K562 (cell line): ENCODE results near the gene C2CD2L. TPM values are rescaled to one million over a fixed set of nuclear protein-coding genes. Genes with fewer than 3 reads are reported as not detected.

Experiments
- CEBPB ChIP-seq: fragments of 450-650 bp; IDR thresholded peaks from 2 replicates; pipeline ENCODE4 v1.6.1; 2016; ENCODE audit warnings: missing genetic modification characterization, missing compliant biosample characterization
- CHD1 ChIP-seq: fragments of 200-600 bp; sonication (generic); IDR thresholded peaks from one replicate; pipeline ENCODE4 v1.6.1; 2012; ENCODE audit warnings: mild to moderate bottlenecking, moderate library complexity, low read length, inconsistent platforms
- E2F6 ChIP-seq, 2 experiments: IDR thresholded peaks; 2 replicates each; pipeline ENCODE4 v1.6.1; 2011; ENCODE audit warnings: borderline replicate concordance in 1 of 2, control low read depth in 1 of 2, low read depth in 1 of 2, low read length in 1 of 2, mild to moderate bottlenecking in 1 of 2, mixed read lengths in 1 of 2, moderate library complexity in 1 of 2; ENCODE audit not compliant: insufficient read depth in 1 of 2, insufficient read length in 1 of 2, poor library complexity in 1 of 2, severe bottlenecking in 1 of 2; ENCODE audit errors: extremely low read depth in 1 of 2
- ESRRB ChIP-seq: fragments of 250-450 bp; sonication (Bioruptor Pico); IDR thresholded peaks from 2 replicates; pipeline ENCODE4 v1.5.0; 2020; ENCODE audit warnings: mild to moderate bottlenecking, moderate library complexity, borderline replicate concordance
- GATA2 ChIP-seq: sonication (generic); formaldehyde crosslinking; IDR thresholded peaks from 2 replicates; pipeline ENCODE4 v1.4.0; 2020; ENCODE audit warnings: mild to moderate bottlenecking, missing genetic modification reagents
- HBP1 ChIP-seq: fragments of 450-650 bp; formaldehyde crosslinking; IDR thresholded peaks from 2 replicates; pipeline ENCODE4 v1.4.0; 2022; ENCODE audit warnings: missing genetic modification characterization
- PHB2 ChIP-seq: fragments of 450-650 bp; IDR thresholded peaks from 2 replicates; pipeline ENCODE4 v1.6.1; 2017; ENCODE audit warnings: low read depth
- PHF21A ChIP-seq: fragments of 450-650 bp; IDR thresholded peaks from 2 replicates; pipeline ENCODE4 v1.6.1; 2017; ENCODE audit warnings: low read depth, borderline replicate concordance
- PHTF2 ChIP-seq: fragments of 250-450 bp; sonication (Bioruptor Pico); IDR thresholded peaks from 2 replicates; pipeline ENCODE4 v1.5.0; 2021; ENCODE audit warnings: mild to moderate bottlenecking
- THAP12 ChIP-seq: fragments of 250-450 bp; sonication (Bioruptor Pico); IDR thresholded peaks from 2 replicates; pipeline ENCODE4 v1.9.0; 2021; ENCODE audit warnings: mild to moderate bottlenecking, inconsistent platforms
- ZBTB11 ChIP-seq, 3 experiments: fragments of 200-800 bp in 1 of 3; fragments of 250-450 bp in 1 of 3; fragments of 450-650 bp in 1 of 3; sonication (Bioruptor Pico) in 1 of 3; sonication (Bioruptor generic) in 1 of 3; formaldehyde crosslinking in 1 of 3; IDR thresholded peaks; 2 replicates each; pipeline versions ENCODE4 v1.6.1 to v1.8.0; 2016 to 2022; ENCODE audit warnings: mild to moderate bottlenecking in 2 of 3, missing genetic modification characterization in 2 of 3, missing compliant biosample characterization in 1 of 3, moderate library complexity in 1 of 3
- ZBTB34 ChIP-seq: fragments of 250-450 bp; sonication (Bioruptor Pico); IDR thresholded peaks from 2 replicates; pipeline ENCODE4 v1.8.0; 2021; ENCODE audit warnings: mild to moderate bottlenecking, moderate library complexity
- ZNF217 ChIP-seq: sonication (generic); formaldehyde crosslinking; IDR thresholded peaks from 2 replicates; pipeline ENCODE4 v1.8.0; 2022; ENCODE audit warnings: mild to moderate bottlenecking, missing genetic modification reagents
- ZNF232 ChIP-seq: sonication (generic); formaldehyde crosslinking; IDR thresholded peaks from 2 replicates; pipeline ENCODE4 v1.8.0; 2022; ENCODE audit warnings: mild to moderate bottlenecking, missing genetic modification reagents
- ZNF263 ChIP-seq: sonication (generic); formaldehyde crosslinking; IDR thresholded peaks from 2 replicates; pipeline ENCODE4 v1.8.0; 2022; ENCODE audit warnings: mild to moderate bottlenecking, missing genetic modification reagents, borderline replicate concordance
- ZNF311 ChIP-seq: fragments of 250-450 bp; sonication (Bioruptor Pico); IDR thresholded peaks from 2 replicates; pipeline ENCODE4 v1.4.0; 2020; ENCODE audit warnings: mild to moderate bottlenecking, moderate library complexity
- ZNF436 ChIP-seq: fragments of 250-450, 450-650 bp; sonication (Bioruptor Pico); formaldehyde crosslinking; IDR thresholded peaks from 2 replicates; pipeline ENCODE4 v1.7.0; 2020; ENCODE audit warnings: mild to moderate bottlenecking
- polyA plus RNA-seq, 8 experiments: library from polyadenylated mRNA; depleted of rRNA in 4 of 8; stranded (reverse) in 5 of 8; unstranded in 3 of 8; fragments of >200 nt; fragmentation: Nextera tagmentation in 2 of 8; fragmentation: Illumina TruSeq in 1 of 8; extraction: Ambion mirVana in 2 of 8; extraction: Trizol in 1 of 8; gene quantifications; 2 replicates each; pipeline versions ENCODE4 v1.2.1 to v1.2.3, GENCODE V29; 2011 to 2014; ENCODE audit warnings: inconsistent platforms in 1 of 8, missing spikeins in 1 of 8
- total RNA-seq, 7 experiments: library from RNA; depleted of rRNA in 6 of 7; stranded (reverse); fragments of >200 nt in 6 of 7; fragmentation: Illumina TruSeq in 2 of 7; extraction: Trizol in 2 of 7; gene quantifications; 2 replicates each; pipeline versions ENCODE4 v1.2.1 to v1.2.3, GENCODE V29; 2011 to 2021; ENCODE audit warnings: low replicate concordance in 1 of 7

C2CD2L gene
- total and polyA plus RNA-seq, 9 of the 15 experiments (the other 6 are each of a cell fraction or from before 2014, with no cell fraction given) = 0.66 to 41.2 (median 14.8) TPM

- TF ChIP-seq HBP1 (CRISPR knock-in tag) (0 out of 2 replicates have a peak, but pooled peaks have one; percentile 22), GATA2 (CRISPR knock-in tag) (0 out of 2 replicates have a peak, but pooled peaks have one; percentile 17), PHTF2 (CRISPR knock-in tag) (no peak), ZNF217 (CRISPR knock-in tag) (no peak), ZNF311 (CRISPR knock-in tag) (peak; percentile 58; the same call in 1 of the 2 replicates), ZBTB11 (CRISPR knock-in tag; IDR thresholded peaks at IDR 0.05) (peak; percentile 92 to 99 (median 98)), E2F6 (IDR thresholded peaks at IDR 0.05; ENCODE audit: borderline replicate concordance in 1 of 2, extremely low read depth in 1 of 2, insufficient read depth in 1 of 2, insufficient read length in 1 of 2, low read depth in 1 of 2, low read length in 1 of 2, poor library complexity in 1 of 2, severe bottlenecking in 1 of 2) (peak in 1 of 2 experiments; percentile 33), ZBTB34 (CRISPR knock-in tag) (no peak), PHF21A (no peak), ESRRB (CRISPR knock-in tag) (no peak), CEBPB (tag) (no peak), PHB2 (no peak), THAP12 (no peak), ZNF263 (CRISPR knock-in tag) (peak; percentile 88; the same call in 1 of the 2 replicates), ZNF436 (no peak), ZNF232 (CRISPR knock-in tag) (no peak), CHD1 (no peak)
These were observed 5.3 kb upstream of the C2CD2L start, which contains the start of gene DPAGT1 (continued) for GRCh38 chr11:119101759-119102423.
